Purkinje cell (primary cell): ENCODE results near the gene MDK. TPM values are rescaled to one million over a fixed set of nuclear protein-coding genes. Genes with fewer than 3 reads are reported as not detected.

Experiments
- polyA plus RNA-seq: library from polyadenylated mRNA; unstranded; fragments of >200 nt; fragmentation: Nextera tagmentation; gene quantifications from 2 replicates; pipeline ENCODE4 v1.2.1, GENCODE V29; 2014

Gene MDK, protein sequence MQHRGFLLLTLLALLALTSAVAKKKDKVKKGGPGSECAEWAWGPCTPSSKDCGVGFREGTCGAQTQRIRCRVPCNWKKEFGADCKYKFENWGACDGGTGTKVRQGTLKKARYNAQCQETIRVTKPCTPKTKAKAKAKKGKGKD
- polyA plus RNA-seq = 27.1 and 35.2 TPM in 2 replicates

DNA sequence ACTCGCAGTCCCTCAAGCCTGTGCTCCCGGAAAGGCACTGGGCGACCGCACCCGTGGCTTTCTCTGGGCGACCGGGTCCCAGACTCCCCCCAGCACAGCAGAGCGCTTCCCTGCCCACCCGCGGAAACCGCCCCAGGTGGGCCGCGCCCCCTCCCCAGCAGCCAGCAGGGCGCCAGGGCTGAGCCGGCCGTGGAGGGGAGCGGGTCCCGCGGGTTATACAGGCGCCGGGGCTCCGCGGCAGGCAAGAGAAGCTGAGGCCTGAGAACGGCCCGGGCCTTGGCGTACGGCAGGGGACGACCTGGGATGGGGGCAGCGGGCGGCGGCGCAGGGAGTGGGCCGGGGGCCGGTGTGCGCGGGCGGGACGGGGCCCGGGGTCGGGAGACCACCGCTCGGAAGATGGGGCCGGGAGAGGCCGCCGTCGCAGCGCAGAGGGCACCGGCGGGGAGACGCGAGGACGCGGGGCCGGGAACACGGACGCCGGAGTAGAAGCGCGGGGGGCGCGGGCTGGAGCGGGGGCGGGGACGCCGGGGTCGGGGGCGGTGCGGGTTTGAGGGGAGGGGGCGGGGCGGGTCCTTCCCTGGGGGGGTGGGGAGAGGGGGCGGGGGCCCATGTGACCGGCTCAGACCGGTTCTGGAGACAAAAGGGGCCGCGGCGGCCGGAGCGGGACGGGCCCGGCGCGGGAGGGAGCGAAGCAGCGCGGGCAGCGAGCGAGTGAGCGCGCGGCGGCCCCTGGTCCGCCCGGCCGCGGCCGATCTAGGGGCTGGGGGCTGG is at the start of gene MDK:
Gene MDK, plus strand, starts transcription at position 622 of the 771 bp plus-strand sequence. CDS start 389 bp downstream, outside the sequence.

DNA sequence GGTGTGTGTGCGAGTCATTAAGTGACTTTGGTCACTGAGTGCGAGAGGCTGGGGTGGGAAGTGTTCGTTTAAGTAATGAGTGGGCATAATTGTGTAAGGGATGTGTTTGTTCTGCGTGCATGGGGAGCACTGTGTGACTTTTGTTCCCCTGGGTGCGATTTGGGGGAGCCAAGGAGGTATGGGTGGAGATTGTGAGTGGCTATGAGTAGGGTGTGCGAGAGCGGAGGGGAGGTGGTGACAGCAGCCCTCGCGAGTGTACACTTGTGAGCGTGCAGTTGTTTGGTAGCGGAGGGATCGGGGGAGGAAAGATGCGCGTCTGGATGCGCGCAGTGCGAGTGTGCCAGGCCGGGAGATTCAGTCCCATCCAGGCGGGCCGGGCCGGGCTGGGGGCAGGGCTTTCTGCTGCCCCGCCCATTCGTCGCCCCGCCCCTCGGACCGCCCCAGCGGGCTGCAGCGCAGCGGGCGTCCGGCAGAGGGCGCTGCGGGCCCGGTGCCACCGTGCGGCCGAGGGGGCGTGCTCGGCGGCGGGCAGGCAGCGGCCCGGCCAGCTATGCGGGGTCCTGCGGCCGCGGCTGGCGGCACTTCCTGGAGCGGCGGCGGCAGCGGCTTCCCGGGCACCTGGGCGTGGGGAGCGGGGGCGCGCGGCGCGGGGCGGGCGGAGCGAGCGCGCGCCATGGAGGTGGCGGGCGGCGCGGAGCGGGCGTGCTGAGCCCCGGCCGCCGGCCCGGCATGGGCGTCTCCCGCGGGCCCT is 34.4 kb upstream of the MDK start, which contains the start of gene DGKZ:
Gene DGKZ, plus strand, starts transcription at position 578 of the 751 bp plus-strand sequence. CDS start 197 bp downstream, outside the sequence.

DNA sequence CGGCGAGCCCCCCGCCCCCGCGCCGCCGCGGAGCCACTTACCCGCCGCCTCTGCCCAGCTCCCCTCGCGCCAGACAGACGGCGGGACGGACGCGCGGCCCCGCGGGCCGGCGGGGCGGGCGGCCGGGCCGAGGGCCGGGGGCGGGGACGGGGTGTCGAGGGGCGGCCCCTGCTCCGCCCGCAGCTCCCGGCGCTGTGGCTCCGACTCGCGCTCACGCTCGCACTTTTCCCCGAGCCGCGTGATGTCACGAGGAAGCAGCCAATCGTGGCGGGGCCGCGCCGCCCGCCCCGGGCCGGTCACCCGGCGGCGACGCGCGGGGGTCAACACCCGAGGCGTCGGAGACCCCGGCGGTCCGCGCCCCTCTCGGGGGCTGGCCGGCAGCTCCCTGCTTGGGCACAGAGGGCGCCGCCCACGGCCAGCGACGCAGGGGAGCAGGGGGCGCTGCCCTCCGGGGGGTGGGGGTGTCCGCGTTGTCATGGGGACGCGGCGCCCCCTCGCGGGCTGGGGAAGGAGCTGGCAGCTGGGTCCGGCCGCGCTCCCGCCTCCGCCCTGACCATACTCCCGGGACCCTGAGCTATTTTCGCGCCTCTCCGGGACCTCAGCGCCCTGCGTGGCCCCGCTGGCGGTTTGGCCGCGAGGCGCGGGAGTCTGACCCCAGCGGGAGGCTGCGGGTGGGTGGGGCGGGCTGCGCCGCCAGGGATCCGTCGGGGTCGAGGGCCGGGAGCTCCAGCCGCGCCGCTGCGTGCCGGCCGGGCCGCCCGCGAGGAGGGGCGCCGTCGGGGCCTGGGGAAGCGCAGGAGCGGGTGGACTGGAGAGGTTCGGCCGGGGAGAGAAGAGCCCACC is 10.3 kb downstream of the MDK start, which contains the start of gene CHRM4:
Gene CHRM4, minus strand, starts transcription at position 199 of the 843 bp plus-strand sequence. CDS start 5,219 bp downstream, outside the sequence.

Other genes starting within 250 kb of the MDK start
- gene CREB3L1, start 104.0 kb upstream of the MDK start, polyA plus RNA-seq = 3.0 TPM in 1 of 2 replicates, not detected in the other
- 13.5 and 14.5 TPM in 2 replicates for gene DGKZ, start 34.2 kb upstream of the MDK start, polyA plus RNA-seq
- gene CHRM4, start 10.1 kb downstream of the MDK start, polyA plus RNA-seq = not detected in 2 replicates
- 0.36 and 2.7 TPM in 2 replicates for gene AMBRA1, start 212.4 kb downstream of the MDK start, polyA plus RNA-seq
- gene HARBI1, start 235.6 kb downstream of the MDK start, polyA plus RNA-seq = 3.7 and 5.1 TPM in 2 replicates
- gene ATG13, start 235.9 kb downstream of the MDK start, polyA plus RNA-seq = 11.0 and 19.9 TPM in 2 replicates